HG03025 (cell line): ENCODE data around the gene VPS36.
"Not testable (repeated sequence)": the region's sequence is repeated elsewhere in the genome, so short reads cannot be mapped to it uniquely, and the experiment has no call there.

Experiments used
- ATAC-seq: cut with Tn5 transposase; IDR thresholded peaks from one replicate; pipeline ENCODE4 v1.9.1; 2021; ENCODE audit warnings: mild to moderate bottlenecking, moderate library complexity; ENCODE audit not compliant: unreplicated experiment, low FRiP score

Gene VPS36

GRCh38 chr13:52450012-52450792 is at the start of gene VPS36:
VPS36 (minus strand) TSS chr13:52450634; CDS start chr13:52450594, 40 bp downstream.
- ATAC-seq = peak; percentile 76

GRCh38 chr13:52497979-52498378 is 47.5 kb upstream of the VPS36 start:
- not testable (repeated sequence) for ATAC-seq

GRCh38 chr13:52494241-52494640 is 43.8 kb upstream of the VPS36 start:
- not testable (repeated sequence) for ATAC-seq

GRCh38 chr13:52491015-52491414 is 40.6 kb upstream of the VPS36 start:
- ATAC-seq = not testable (repeated sequence)

- not testable (repeated sequence) for ATAC-seq
Measured at GRCh38 chr13:52488763-52489162, 38.3 kb upstream of the VPS36 start.

- ATAC-seq = not testable (repeated sequence)
Measured at GRCh38 chr13:52487078-52487477, 36.6 kb upstream of the VPS36 start.

GRCh38 chr13:52480677-52481428 is 30.4 kb upstream of the VPS36 start:
- ATAC-seq = not testable (repeated sequence)

GRCh38 chr13:52468487-52468886 is 18.1 kb upstream of the VPS36 start:
- ATAC-seq = not testable (repeated sequence)

GRCh38 chr13:52463526-52463925 is 13.1 kb upstream of the VPS36 start:
- no peak for ATAC-seq

GRCh38 chr13:52461265-52461664 is 10.8 kb upstream of the VPS36 start:
- no peak for ATAC-seq

GRCh38 chr13:52459668-52460067 is 9.2 kb upstream of the VPS36 start:
- ATAC-seq = no peak

GRCh38 chr13:52455677-52456041 is 5.2 kb upstream of the VPS36 start:
- ATAC-seq = peak; percentile 30

GRCh38 chr13:52454820-52455676 is 4.6 kb upstream of the VPS36 start, which contains the start of gene CKAP2:
CKAP2 (plus strand) TSS chr13:52455478; CDS start chr13:52455557, 79 bp downstream.
- ATAC-seq = peak; percentile 65

- peak; percentile 39 for ATAC-seq
Measured at GRCh38 chr13:52454459-52454819, 4.0 kb upstream of the VPS36 start.

GRCh38 chr13:52452470-52452869 is 2.0 kb upstream of the VPS36 start:
- ATAC-seq = no peak

GRCh38 chr13:52451135-52451804 is 836 bp upstream of the VPS36 start:
- no peak for ATAC-seq

GRCh38 chr13:52450793-52451116 is 321 bp upstream of the VPS36 start:
- ATAC-seq = no peak

- no peak for ATAC-seq
Measured at GRCh38 chr13:52449331-52450011, 963 bp downstream of the VPS36 start.

- no peak for ATAC-seq
Measured at GRCh38 chr13:52447815-52448552, 2.5 kb downstream of the VPS36 start.
